ENCODE measurements around the gene CANX.
"Not testable (repeated sequence)": the region's sequence is repeated elsewhere in the genome, so short reads cannot be mapped to it uniquely, and the experiment has no call there.

GRCh38 chr5:179697543-179697942, 1.2 kb upstream of the CANX start:
- TF ChIP-seq, protein P1, sequence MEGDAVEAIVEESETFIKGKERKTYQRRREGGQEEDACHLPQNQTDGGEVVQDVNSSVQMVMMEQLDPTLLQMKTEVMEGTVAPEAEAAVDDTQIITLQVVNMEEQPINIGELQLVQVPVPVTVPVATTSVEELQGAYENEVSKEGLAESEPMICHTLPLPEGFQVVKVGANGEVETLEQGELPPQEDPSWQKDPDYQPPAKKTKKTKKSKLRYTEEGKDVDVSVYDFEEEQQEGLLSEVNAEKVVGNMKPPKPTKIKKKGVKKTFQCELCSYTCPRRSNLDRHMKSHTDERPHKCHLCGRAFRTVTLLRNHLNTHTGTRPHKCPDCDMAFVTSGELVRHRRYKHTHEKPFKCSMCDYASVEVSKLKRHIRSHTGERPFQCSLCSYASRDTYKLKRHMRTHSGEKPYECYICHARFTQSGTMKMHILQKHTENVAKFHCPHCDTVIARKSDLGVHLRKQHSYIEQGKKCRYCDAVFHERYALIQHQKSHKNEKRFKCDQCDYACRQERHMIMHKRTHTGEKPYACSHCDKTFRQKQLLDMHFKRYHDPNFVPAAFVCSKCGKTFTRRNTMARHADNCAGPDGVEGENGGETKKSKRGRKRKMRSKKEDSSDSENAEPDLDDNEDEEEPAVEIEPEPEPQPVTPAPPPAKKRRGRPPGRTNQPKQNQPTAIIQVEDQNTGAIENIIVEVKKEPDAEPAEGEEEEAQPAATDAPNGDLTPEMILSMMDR (conservative IDR thresholded peaks at IDR 0.05) = not testable (repeated sequence)
- not testable (repeated sequence) for TF ChIP-seq ZFX (IDR thresholded peaks at IDR 0.05)
